Tibial artery (tissue), 4 donors: ENCODE data around the gene SMIM11.
"Not testable (repeated sequence)": the region's sequence is repeated elsewhere in the genome, so short reads cannot be mapped to it uniquely, and the experiment has no call there.

Experiments
- DNase-seq, 2 donors: peaks; one replicate each; pipeline ENCODE4 v3.0.0-alpha.2; 2019
- H3K27ac ChIP-seq, 2 donors: fragments of 200-600 bp; sonication (generic) in 1 of 2; 1 replicate in 1 of 2; 2 replicates in 1 of 2; pipeline ENCODE4 v1.5.1; 2018 to 2019; ENCODE audit warnings: mild to moderate bottlenecking in 1 of 2
- H3K27me3 ChIP-seq, 2 donors: fragments of 200-600 bp; sonication (generic) in 1 of 2; one replicate each; pipeline versions ENCODE4 v1.5.1 to v1.6.0; 2016 to 2019
- H3K36me3 ChIP-seq, 3 donors: fragments of 200-600 bp; sonication (generic) in 2 of 3; one replicate each; pipeline ENCODE4 v1.5.1; 2016 to 2019; ENCODE audit warnings: mild to moderate bottlenecking in 2 of 3
- H3K4me1 ChIP-seq, 4 donors: fragments of 200-600 bp; sonication (generic) in 2 of 4; 1 replicate in 3 of 4; 2 replicates in 1 of 4; pipeline ENCODE4 v1.5.1; 2016 to 2019
- H3K4me3 ChIP-seq, 2 donors: fragments of 200-600 bp; sonication (generic) in 1 of 2; 1 replicate in 1 of 2; 2 replicates in 1 of 2; pipeline ENCODE4 v1.5.1; 2018 to 2019; ENCODE audit warnings: mild to moderate bottlenecking in 2 of 2
- H3K9me3 ChIP-seq, 3 donors: fragments of 200-600 bp; sonication (generic) in 1 of 3; one replicate each; pipeline ENCODE4 v1.5.1; 2016 to 2019
- CTCF ChIP-seq, 2 experiments: fragments of 200-600 bp in 1 of 2; fragments of 450-650 bp in 1 of 2; IDR thresholded peaks; one replicate each; pipeline ENCODE4 v1.5.1; 2017 to 2019; ENCODE audit warnings: antibody characterized with exemption in 2 of 2, mild to moderate bottlenecking in 1 of 2, moderate library complexity in 1 of 2
- intact Hi-C: fragments of 100-400 bp; cut with DNase I; formaldehyde crosslinking; loops from one replicate; pipeline ENCODE4 v1.15.0; 2023; ENCODE audit warnings: low total_unique reads

Gene SMIM11

DNA sequence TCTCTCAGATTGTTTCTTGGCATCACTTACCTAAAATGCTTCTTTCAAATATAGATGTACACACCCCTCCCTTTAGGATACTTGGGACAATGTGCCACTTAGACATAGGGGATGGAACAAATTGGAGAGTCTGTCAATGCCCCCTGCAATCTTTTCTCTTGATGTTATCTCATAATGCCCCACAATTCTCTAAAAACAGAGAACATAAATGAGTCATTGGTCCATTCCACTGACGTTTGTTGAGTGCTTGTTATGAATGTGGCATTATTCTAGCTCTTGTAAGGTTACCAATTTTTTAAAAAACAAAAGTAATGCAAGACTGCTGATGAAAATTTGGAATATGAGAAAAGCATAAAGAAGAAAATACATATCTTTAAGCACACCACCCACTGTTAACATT, 5.6 kb upstream of the SMIM11 start:
- no peak overlapping the region for H3K27ac ChIP-seq
- no peaks in the 10 kb centered on the region for H3K36me3 ChIP-seq
- intact Hi-C loops: no loop called here
- TF ChIP-seq CTCF (IDR thresholded peaks at IDR 0.05): no peak
- no peak for DNase-seq
- H3K27me3 ChIP-seq: no peaks in the 10 kb centered on the region
- no peaks in the 10 kb centered on the region for H3K9me3 ChIP-seq
- no peaks in the 10 kb centered on the region for H3K4me1 ChIP-seq
- H3K4me3 ChIP-seq: no peak overlapping the region

- no peaks in the 10 kb centered on the region for H3K36me3 ChIP-seq
- no peaks in the 10 kb centered on the region for H3K27me3 ChIP-seq
- no peaks in the 10 kb centered on the region for H3K4me1 ChIP-seq
- intact Hi-C loops: no loop called here
- H3K27ac ChIP-seq: no peak overlapping the region
- H3K9me3 ChIP-seq: no peaks in the 10 kb centered on the region
- no peak overlapping the region for H3K4me3 ChIP-seq
- no peak for TF ChIP-seq CTCF (IDR thresholded peaks at IDR 0.05)
- no peak for DNase-seq
These were observed 3.0 kb upstream of the SMIM11 start for GRCh38 chr21:34372321-34372720.

DNA sequence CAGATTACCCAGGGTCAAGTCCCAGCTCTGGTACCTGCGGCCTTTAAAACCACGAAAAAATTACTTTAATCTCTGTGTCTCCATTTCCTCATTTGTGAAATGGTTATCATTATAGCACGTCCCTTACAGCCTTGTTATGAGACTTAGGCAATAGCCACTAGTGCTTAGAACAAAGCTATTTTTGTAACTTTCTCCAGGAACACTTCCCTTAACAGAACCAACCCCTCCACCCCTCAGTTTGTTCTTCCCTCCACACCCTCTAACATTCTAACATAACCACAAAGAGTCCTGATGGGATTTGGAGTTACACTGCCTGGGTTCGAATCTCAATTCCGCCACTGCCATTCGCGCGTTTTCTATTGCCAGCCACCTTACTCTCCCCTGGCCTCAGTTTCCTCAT, 845 bp upstream of the SMIM11 start:
- H3K36me3 ChIP-seq, H3K27me3 ChIP-seq, H3K9me3 ChIP-seq, H3K27ac ChIP-seq, H3K4me1 ChIP-seq, DNase-seq, H3K4me3 ChIP-seq, intact Hi-C loops: not testable (repeated sequence)

DNA sequence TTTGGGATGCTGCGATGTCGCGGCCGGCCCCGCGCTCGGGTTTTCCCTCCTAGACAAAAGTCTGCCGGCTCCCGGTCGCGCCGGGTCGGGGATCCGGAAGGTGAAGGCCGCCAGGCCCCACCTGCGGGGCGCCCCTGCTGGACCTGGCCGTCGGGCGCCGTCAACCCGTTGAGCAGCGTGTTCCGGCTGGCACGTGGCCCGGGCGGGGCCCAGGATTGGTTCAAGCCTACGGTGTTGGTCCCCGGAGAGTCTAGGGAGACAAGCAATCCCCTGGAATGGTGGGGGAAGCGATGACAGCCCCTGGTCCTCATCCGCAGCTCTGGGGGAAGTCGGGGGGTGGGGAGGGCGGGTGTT, 289 bp downstream of the SMIM11 start:
- H3K36me3 ChIP-seq, H3K4me3 ChIP-seq, H3K27ac ChIP-seq, H3K4me1 ChIP-seq, H3K27me3 ChIP-seq, DNase-seq, intact Hi-C loops, H3K9me3 ChIP-seq: not testable (repeated sequence)

DNA sequence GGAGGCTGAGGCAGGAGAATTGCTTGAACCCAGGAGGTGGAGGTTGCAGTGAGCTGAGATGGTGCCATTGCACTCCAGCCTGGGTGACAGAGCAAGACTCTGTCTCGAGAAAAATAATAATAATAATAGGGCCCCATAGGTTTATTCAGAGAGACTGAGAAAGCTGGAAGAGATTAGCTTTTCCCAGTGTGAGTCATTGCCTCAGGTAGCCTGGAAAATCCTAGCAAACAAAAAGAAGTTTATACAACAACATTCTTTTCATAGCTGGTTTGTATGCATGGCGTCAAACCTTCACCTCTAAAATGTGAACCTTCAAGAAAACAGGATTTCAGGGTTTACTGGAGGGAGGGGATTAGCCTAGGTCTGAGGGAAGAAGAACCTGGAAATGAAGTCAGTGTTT, 7.8 kb downstream of the SMIM11 start:
- DNase-seq, H3K4me1 ChIP-seq, H3K9me3 ChIP-seq, H3K27me3 ChIP-seq, H3K27ac ChIP-seq, intact Hi-C loops, H3K4me3 ChIP-seq, H3K36me3 ChIP-seq: not testable (repeated sequence)

GRCh38 chr21:34383724-34384415, 8.6 kb downstream of the SMIM11 start:
- H3K4me3 ChIP-seq, H3K4me1 ChIP-seq, H3K27ac ChIP-seq, H3K9me3 ChIP-seq, intact Hi-C loops, H3K36me3 ChIP-seq, DNase-seq, H3K27me3 ChIP-seq: not testable (repeated sequence)

DNA sequence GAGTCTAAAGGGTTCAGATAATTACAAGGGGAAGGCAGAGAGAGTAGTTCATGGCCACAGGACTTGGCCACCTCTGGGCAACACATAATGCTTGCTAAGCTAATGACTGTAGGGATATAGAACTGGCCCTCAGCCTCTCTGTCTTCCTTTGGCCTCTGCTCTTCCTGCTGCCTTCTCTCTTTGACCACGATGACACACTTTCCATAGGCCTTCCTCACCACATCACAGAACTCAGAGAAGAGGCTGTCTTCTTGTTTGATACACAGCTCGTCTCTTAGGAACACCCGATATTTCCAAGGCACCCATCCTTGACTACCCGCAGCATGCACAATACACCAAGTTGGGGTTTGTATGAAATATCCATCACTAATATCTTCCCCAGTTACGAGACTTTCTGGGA, 25.2 kb downstream of the SMIM11 start:
- H3K9me3 ChIP-seq, H3K4me3 ChIP-seq, H3K27ac ChIP-seq, intact Hi-C loops, DNase-seq, H3K27me3 ChIP-seq, H3K36me3 ChIP-seq, H3K4me1 ChIP-seq: not testable (repeated sequence)

- H3K4me3 ChIP-seq, H3K9me3 ChIP-seq, H3K4me1 ChIP-seq, intact Hi-C loops, H3K27me3 ChIP-seq, H3K27ac ChIP-seq, H3K36me3 ChIP-seq, DNase-seq: not testable (repeated sequence)
These were observed 29.4 kb downstream of the SMIM11 start for GRCh38 chr21:34404742-34405141.

- H3K36me3 ChIP-seq, H3K4me3 ChIP-seq, H3K9me3 ChIP-seq, H3K4me1 ChIP-seq, DNase-seq, H3K27me3 ChIP-seq, intact Hi-C loops, H3K27ac ChIP-seq: not testable (repeated sequence)
These were observed 30.4 kb downstream of the SMIM11 start for GRCh38 chr21:34405686-34406085.

GRCh38 chr21:34406102-34406501, 30.8 kb downstream of the SMIM11 start:
- H3K4me1 ChIP-seq, H3K9me3 ChIP-seq, DNase-seq, H3K36me3 ChIP-seq, H3K27me3 ChIP-seq, intact Hi-C loops, H3K27ac ChIP-seq, H3K4me3 ChIP-seq: not testable (repeated sequence)

GRCh38 chr21:34406676-34407075, 31.4 kb downstream of the SMIM11 start:
- not testable (repeated sequence) for H3K27me3 ChIP-seq

DNA sequence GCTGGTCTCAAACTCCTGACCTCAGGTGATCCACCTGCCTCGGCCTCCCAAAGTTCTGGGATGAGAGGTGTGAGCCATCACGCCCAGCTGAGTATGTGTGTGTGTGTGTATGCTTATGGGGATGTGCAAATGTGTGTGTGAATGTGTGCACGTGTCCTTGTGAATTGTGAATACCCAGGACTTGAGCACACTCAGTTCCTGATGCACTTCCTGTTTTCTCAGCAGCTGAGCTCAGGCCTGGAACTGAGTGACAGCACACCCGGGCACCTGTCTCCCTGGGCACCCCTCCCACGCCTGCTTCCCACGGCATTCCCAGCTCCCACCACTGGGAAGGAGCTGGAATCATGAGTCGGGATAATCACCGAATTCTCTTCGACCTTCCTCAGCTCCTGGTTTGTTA, 32.0 kb downstream of the SMIM11 start:
- intact Hi-C loops: not testable (repeated sequence)

More at GRCh38 chr21:34406676-34407075, 31.4 kb downstream of the SMIM11 start:
- H3K27ac ChIP-seq, intact Hi-C loops, H3K36me3 ChIP-seq, DNase-seq, H3K9me3 ChIP-seq, H3K4me1 ChIP-seq, H3K4me3 ChIP-seq: not testable (repeated sequence)

GRCh38 chr21:34417448-34418077, 42.3 kb downstream of the SMIM11 start:
- DNase-seq, H3K36me3 ChIP-seq: not testable (repeated sequence)

More for the DNA sequence above, 32.0 kb downstream of the SMIM11 start:
- H3K9me3 ChIP-seq, H3K4me3 ChIP-seq, H3K27me3 ChIP-seq, H3K36me3 ChIP-seq, DNase-seq, H3K4me1 ChIP-seq, H3K27ac ChIP-seq: not testable (repeated sequence)

More at GRCh38 chr21:34417448-34418077, 42.3 kb downstream of the SMIM11 start:
- H3K4me3 ChIP-seq, H3K4me1 ChIP-seq, H3K9me3 ChIP-seq, H3K27me3 ChIP-seq, H3K27ac ChIP-seq, intact Hi-C loops: not testable (repeated sequence)
